Astrocyte (in vitro differentiated cells and primary cell): ENCODE data around the gene CCDC185. TPM values are rescaled to one million over a fixed set of nuclear protein-coding genes. Genes with fewer than 3 reads are reported as not detected.

ENCODE experiments used
- DNase-seq: peaks from one replicate; pipeline ENCODE4 v3.0.0-alpha.2; 2010; ENCODE audit warnings: low read depth
- FAIRE-seq: peaks from 2 replicates; lab custom pipeline; 2011; peaks lifted over from hg19 to GRCh38; lab: Jason Lieb, UNC
- H2AFZ ChIP-seq: 2 replicates; pipeline ENCODE4 v1.6.0; 2012; ENCODE audit warnings: low read depth, low read length, inconsistent platforms
- H3K27ac ChIP-seq: 2 replicates; pipeline ENCODE4 v1.5.1; 2011; ENCODE audit warnings: low read depth, low read length, inconsistent platforms
- H3K27me3 ChIP-seq: 2 replicates; pipeline ENCODE4 v1.6.0; 2011; ENCODE audit warnings: low read length, inconsistent platforms; ENCODE audit not compliant: insufficient read depth
- H3K36me3 ChIP-seq: 2 replicates; pipeline ENCODE4 v1.5.1; 2011; ENCODE audit warnings: low read length, inconsistent platforms; ENCODE audit not compliant: insufficient read depth
- H3K4me1 ChIP-seq: 2 replicates; pipeline ENCODE4 v1.5.1; 2011; ENCODE audit warnings: low read length, inconsistent platforms; ENCODE audit not compliant: insufficient read depth
- H3K4me2 ChIP-seq: 2 replicates; pipeline ENCODE4 v1.6.0; 2012; ENCODE audit warnings: low read length, inconsistent platforms
- H3K4me3 ChIP-seq: 2 replicates; pipeline ENCODE4 v1.5.1; 2011; ENCODE audit warnings: low read depth, mild to moderate bottlenecking, low read length, inconsistent platforms; ENCODE audit not compliant: insufficient read depth
- H3K79me2 ChIP-seq: 2 replicates; pipeline ENCODE4 v1.6.0; 2012; ENCODE audit warnings: mild to moderate bottlenecking, low read length, inconsistent platforms; ENCODE audit not compliant: insufficient read depth
- H3K9ac ChIP-seq: 2 replicates; pipeline ENCODE4 v1.6.0; 2012; ENCODE audit warnings: mild to moderate bottlenecking, low read length, inconsistent platforms
- H3K9me3 ChIP-seq: 2 replicates; pipeline ENCODE4 v1.5.1; 2012; ENCODE audit warnings: low read depth, mild to moderate bottlenecking, low read length, inconsistent platforms; ENCODE audit not compliant: insufficient read depth
- H4K20me1 ChIP-seq: 2 replicates; pipeline ENCODE4 v1.6.0; 2012; ENCODE audit warnings: low read length, inconsistent platforms; ENCODE audit not compliant: insufficient read depth
- H3K27ac Mint-ChIP-seq: one replicate; pipeline ENCODE4 v1.8.0; 2021; ENCODE audit warnings: mild to moderate bottlenecking, mixed read lengths; ENCODE audit not compliant: unreplicated experiment
- H3K27me3 Mint-ChIP-seq: one replicate; pipeline ENCODE4 v1.8.0; 2021; ENCODE audit warnings: low read depth, mixed read lengths; ENCODE audit not compliant: unreplicated experiment
- H3K36me3 Mint-ChIP-seq: one replicate; pipeline ENCODE4 v1.8.0; 2021; ENCODE audit warnings: low read depth, mixed read lengths; ENCODE audit not compliant: unreplicated experiment
- H3K4me1 Mint-ChIP-seq: one replicate; pipeline ENCODE4 v1.8.0; 2021; ENCODE audit warnings: low read depth, mixed read lengths; ENCODE audit not compliant: unreplicated experiment
- H3K4me3 Mint-ChIP-seq: one replicate; pipeline ENCODE4 v1.8.0; 2021; ENCODE audit warnings: mild to moderate bottlenecking, moderate library complexity, mixed read lengths; ENCODE audit not compliant: unreplicated experiment
- H3K9me3 Mint-ChIP-seq: one replicate; pipeline ENCODE4 v1.8.0; 2021; ENCODE audit warnings: mild to moderate bottlenecking, mixed read lengths; ENCODE audit not compliant: unreplicated experiment
- EZH2 ChIP-seq: IDR thresholded peaks from 2 replicates; pipeline ENCODE4 v1.6.1; 2012; ENCODE audit warnings: mild to moderate bottlenecking, low read length, inconsistent platforms; ENCODE audit not compliant: insufficient read depth
- total RNA-seq: library from RNA; stranded (reverse); gene quantifications from 2 replicates; pipeline ENCODE4 v1.2.1, GENCODE V29; 2021
- TF ChIP-seq, protein P1 (sequence below): IDR thresholded peaks from 2 replicates; pipeline ENCODE4 v1.5.1; 2011; ENCODE audit warnings: low read depth, mild to moderate bottlenecking, inconsistent platforms, low read length, moderate library complexity; ENCODE audit not compliant: insufficient read depth

CCDC185 gene
- total RNA-seq, 1 donor from 2014 or later, result not detected

DNA sequence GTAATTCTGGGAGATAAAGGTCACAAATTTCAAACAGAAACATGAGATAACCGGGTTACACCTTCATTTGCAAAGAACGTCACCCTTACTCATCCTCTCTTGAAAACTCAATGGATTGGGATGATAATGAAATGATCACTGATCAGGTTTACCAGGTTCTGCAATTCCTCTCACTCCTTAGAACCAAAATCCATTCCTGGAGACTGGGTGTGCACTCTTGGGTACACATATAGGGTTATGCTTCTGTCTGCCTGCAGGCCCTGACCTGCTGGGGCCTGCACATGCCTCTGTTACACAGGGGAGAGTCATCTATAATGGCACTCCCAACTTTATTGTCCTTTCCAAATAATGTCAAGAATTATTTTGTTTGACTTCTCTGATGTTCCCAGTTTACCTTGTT is 37.5 kb upstream of the CCDC185 start:
- no peaks in the 10 kb centered on the region for H3K36me3 ChIP-seq
- H2AFZ ChIP-seq, result no peak overlapping the region
- no peak overlapping the region for H3K4me2 ChIP-seq
- no peaks in the 10 kb centered on the region for H3K9me3 ChIP-seq
- FAIRE-seq, result no peak
- no peak overlapping the region for H3K27ac Mint-ChIP-seq
- H3K27me3 Mint-ChIP-seq, result peaks cover 21% of the 10 kb centered on the region
- no peak overlapping the region for H3K4me3 Mint-ChIP-seq
- peaks cover 10% of the 10 kb centered on the region for H3K36me3 Mint-ChIP-seq
- H3K9me3 Mint-ChIP-seq, result peaks cover 1% of the 10 kb centered on the region
- no peak overlapping the region for H3K9ac ChIP-seq
- H3K79me2 ChIP-seq, result no peaks in the 10 kb centered on the region
- DNase-seq, result no peak
- no peak overlapping the region for H3K4me3 ChIP-seq
- H3K27me3 ChIP-seq, result peaks cover 47% of the 10 kb centered on the region
- no peaks in the 10 kb centered on the region for H3K4me1 ChIP-seq
- H3K27ac ChIP-seq, result no peak overlapping the region
- H4K20me1 ChIP-seq, result no peaks in the 10 kb centered on the region
- TF ChIP-seq, protein P1, sequence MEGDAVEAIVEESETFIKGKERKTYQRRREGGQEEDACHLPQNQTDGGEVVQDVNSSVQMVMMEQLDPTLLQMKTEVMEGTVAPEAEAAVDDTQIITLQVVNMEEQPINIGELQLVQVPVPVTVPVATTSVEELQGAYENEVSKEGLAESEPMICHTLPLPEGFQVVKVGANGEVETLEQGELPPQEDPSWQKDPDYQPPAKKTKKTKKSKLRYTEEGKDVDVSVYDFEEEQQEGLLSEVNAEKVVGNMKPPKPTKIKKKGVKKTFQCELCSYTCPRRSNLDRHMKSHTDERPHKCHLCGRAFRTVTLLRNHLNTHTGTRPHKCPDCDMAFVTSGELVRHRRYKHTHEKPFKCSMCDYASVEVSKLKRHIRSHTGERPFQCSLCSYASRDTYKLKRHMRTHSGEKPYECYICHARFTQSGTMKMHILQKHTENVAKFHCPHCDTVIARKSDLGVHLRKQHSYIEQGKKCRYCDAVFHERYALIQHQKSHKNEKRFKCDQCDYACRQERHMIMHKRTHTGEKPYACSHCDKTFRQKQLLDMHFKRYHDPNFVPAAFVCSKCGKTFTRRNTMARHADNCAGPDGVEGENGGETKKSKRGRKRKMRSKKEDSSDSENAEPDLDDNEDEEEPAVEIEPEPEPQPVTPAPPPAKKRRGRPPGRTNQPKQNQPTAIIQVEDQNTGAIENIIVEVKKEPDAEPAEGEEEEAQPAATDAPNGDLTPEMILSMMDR, result no peak
- no peak for TF ChIP-seq EZH2
- peaks cover 8% of the 10 kb centered on the region for H3K4me1 Mint-ChIP-seq

DNA sequence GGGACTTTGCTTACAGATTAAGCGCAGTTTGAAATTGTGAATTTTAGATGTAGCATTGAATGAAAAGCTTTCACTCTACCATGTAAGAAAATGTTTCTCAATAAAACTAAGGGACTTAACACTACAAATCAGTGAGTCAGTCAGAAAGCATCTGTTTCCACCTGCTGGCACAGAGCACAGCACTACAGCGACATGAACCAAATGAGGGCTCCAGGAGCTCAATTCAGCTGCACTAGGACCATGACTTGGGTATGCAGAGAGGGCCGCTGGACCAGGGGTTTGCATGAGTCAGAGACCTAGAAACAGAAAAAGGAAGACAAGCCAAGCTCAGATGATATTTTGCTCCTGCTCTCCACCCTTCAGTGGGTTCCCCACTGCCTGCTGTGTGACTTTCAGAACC is 34.4 kb upstream of the CCDC185 start:
- H3K9me3 Mint-ChIP-seq, result peaks cover 1% of the 10 kb centered on the region
- no peak for FAIRE-seq
- H3K79me2 ChIP-seq, result no peaks in the 10 kb centered on the region

More for the DNA sequence above, 34.4 kb upstream of the CCDC185 start:
- H3K27ac Mint-ChIP-seq, result no peak overlapping the region
- H3K4me3 ChIP-seq, result no peak overlapping the region
- no peak for TF ChIP-seq EZH2
- TF ChIP-seq, protein P1, result no peak
- peak; percentile 17 for DNase-seq
- no peak overlapping the region for H3K9ac ChIP-seq
- H3K9me3 ChIP-seq, result no peaks in the 10 kb centered on the region
- no peaks in the 10 kb centered on the region for H3K36me3 ChIP-seq
- peaks cover 44% of the 10 kb centered on the region for H3K27me3 ChIP-seq
- peaks cover 5% of the 10 kb centered on the region for H3K36me3 Mint-ChIP-seq
- no peak overlapping the region for H3K4me3 Mint-ChIP-seq
- no peaks in the 10 kb centered on the region for H4K20me1 ChIP-seq
- H3K27ac ChIP-seq, result no peak overlapping the region
- H2AFZ ChIP-seq, result no peak overlapping the region
- H3K27me3 Mint-ChIP-seq, result peaks cover 2% of the 10 kb centered on the region
- peaks cover 16% of the 10 kb centered on the region for H3K4me1 Mint-ChIP-seq
- no peak overlapping the region for H3K4me2 ChIP-seq
- peaks cover 12% of the 10 kb centered on the region for H3K4me1 ChIP-seq
